Measurements from ENCODE around the gene ERP44. TPM values are rescaled to one million over a fixed set of nuclear protein-coding genes. Genes with fewer than 3 reads are reported as not detected.

ERP44 gene
- total RNA-seq, 1 experiment from 2014 or later: 9.4 TPM

DNA sequence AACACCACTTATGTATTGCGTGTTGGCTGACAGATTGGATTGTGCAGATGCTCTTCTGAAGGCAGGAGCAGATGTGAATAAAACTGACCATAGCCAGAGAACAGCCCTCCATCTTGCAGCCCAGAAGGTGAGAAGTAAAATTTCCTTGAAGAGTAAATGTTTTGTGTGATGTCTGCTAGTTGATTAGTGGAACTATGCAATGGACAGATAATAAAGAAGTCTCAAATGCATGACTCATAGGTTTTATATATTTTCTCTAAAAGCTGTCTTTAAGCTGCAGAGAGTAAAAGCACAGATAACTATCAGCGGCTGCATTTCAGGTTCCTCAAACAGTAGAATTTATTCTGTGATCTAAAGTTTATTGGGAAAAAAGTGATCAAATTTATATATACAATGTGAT is 27.6 kb upstream of the ERP44 start (continued):
- TF ChIP-seq, protein P1, sequence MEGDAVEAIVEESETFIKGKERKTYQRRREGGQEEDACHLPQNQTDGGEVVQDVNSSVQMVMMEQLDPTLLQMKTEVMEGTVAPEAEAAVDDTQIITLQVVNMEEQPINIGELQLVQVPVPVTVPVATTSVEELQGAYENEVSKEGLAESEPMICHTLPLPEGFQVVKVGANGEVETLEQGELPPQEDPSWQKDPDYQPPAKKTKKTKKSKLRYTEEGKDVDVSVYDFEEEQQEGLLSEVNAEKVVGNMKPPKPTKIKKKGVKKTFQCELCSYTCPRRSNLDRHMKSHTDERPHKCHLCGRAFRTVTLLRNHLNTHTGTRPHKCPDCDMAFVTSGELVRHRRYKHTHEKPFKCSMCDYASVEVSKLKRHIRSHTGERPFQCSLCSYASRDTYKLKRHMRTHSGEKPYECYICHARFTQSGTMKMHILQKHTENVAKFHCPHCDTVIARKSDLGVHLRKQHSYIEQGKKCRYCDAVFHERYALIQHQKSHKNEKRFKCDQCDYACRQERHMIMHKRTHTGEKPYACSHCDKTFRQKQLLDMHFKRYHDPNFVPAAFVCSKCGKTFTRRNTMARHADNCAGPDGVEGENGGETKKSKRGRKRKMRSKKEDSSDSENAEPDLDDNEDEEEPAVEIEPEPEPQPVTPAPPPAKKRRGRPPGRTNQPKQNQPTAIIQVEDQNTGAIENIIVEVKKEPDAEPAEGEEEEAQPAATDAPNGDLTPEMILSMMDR (IDR thresholded peaks at IDR 0.05 in 2 of 3, conservative IDR thresholded peaks at IDR 0.05 in 1 of 3; ENCODE audit: borderline replicate concordance in 1 of 3, insufficient read depth in 1 of 3, low read depth in 2 of 3, low read length in 2 of 3): no peak
- TF ChIP-seq SRF (IDR thresholded peaks at IDR 0.05; ENCODE audit: low read depth): no peak
- no peak for TF ChIP-seq SP1 (IDR thresholded peaks at IDR 0.05; ENCODE audit: low read depth)
- TF ChIP-seq SIN3A (IDR thresholded peaks at IDR 0.05; ENCODE audit: low read depth): no peak
- TF ChIP-seq YY1 (IDR thresholded peaks at IDR 0.05; ENCODE audit: extremely low read depth, insufficient replicate concordance, low read depth, low read length): no peak
- TF ChIP-seq CBX3 (IDR thresholded peaks at IDR 0.05; ENCODE audit: low read depth): no peak
- no peak for TF ChIP-seq ZNF274 (IDR thresholded peaks at IDR 0.05; ENCODE audit: low read depth, low read length)
- no peak for TF ChIP-seq EGR1 (IDR thresholded peaks at IDR 0.05; ENCODE audit: low read depth)
- TF ChIP-seq, protein P2, sequence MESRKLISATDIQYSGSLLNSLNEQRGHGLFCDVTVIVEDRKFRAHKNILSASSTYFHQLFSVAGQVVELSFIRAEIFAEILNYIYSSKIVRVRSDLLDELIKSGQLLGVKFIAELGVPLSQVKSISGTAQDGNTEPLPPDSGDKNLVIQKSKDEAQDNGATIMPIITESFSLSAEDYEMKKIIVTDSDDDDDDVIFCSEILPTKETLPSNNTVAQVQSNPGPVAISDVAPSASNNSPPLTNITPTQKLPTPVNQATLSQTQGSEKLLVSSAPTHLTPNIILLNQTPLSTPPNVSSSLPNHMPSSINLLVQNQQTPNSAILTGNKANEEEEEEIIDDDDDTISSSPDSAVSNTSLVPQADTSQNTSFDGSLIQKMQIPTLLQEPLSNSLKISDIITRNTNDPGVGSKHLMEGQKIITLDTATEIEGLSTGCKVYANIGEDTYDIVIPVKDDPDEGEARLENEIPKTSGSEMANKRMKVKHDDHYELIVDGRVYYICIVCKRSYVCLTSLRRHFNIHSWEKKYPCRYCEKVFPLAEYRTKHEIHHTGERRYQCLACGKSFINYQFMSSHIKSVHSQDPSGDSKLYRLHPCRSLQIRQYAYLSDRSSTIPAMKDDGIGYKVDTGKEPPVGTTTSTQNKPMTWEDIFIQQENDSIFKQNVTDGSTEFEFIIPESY (IDR thresholded peaks at IDR 0.05; ENCODE audit: extremely low read depth, insufficient replicate concordance, low read length): no peak
- TF ChIP-seq POLR2A (IDR thresholded peaks at IDR 0.05; ENCODE audit: borderline replicate concordance, extremely low read depth, insufficient read depth, insufficient read length): no peak
- TF ChIP-seq TCF7L2 (IDR thresholded peaks at IDR 0.05; ENCODE audit: borderline replicate concordance, extremely low read depth, insufficient read depth, insufficient read length): no peak

DNA sequence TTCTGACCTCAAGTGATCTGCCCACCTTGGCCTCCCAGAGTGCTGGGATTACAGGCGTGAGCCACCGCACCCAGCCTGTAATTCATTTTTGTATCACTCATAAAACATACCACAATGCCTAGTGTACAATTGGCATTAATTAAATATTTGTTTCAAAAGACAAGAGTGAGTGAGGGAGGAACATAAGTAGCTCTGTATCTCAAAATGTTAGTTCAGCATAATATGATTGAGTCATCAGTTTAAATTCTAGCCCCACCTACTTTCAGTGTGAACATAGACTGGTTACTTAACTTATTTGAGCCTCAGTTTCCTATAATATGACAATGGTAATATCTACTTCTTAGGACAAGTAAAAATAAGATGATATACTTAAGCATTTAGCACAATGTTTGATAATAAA is 27.1 kb upstream of the ERP44 start:
- Histone ChIP-seq H3K27me3 (ENCODE audit: insufficient read depth, low read length) (no peaks in the 10 kb centered on the region), H3K4me2 (ENCODE audit: low read length) (no peak overlapping the region), H2AFZ (ENCODE audit: low read depth, low read length, poor library complexity, severe bottlenecking) (no peak overlapping the region), H3K9me3 (ENCODE audit: control insufficient read depth in 1 of 2, insufficient read depth in 1 of 2, low read depth in 1 of 2, low read length in 2 of 2) (0 out of 4 replicates have a peak, but pooled peaks cover 0 to 2% of the 10 kb centered on the region in 2 experiments), H3K79me2 (ENCODE audit: insufficient read depth, low read length) (peaks cover 11% of the 10 kb centered on the region; the same call in 1 of the 2 replicates), H3K9ac (ENCODE audit: low read length) (no peak overlapping the region), H3K27ac (ENCODE audit: low read depth, low read length) (no peak overlapping the region), H3K9me2 (ENCODE audit: insufficient read depth) (no peaks in the 10 kb centered on the region), H3K36me3 (ENCODE audit: control insufficient read depth in 1 of 2, insufficient read depth in 2 of 2, low read length in 2 of 2) (0 out of 4 replicates have a peak, but pooled peaks cover 0 to 4% of the 10 kb centered on the region in 2 experiments), H4K20me1 (ENCODE audit: insufficient read depth) (no peaks in the 10 kb centered on the region), H3K4me3 (replicated peaks in 1 of 2; ENCODE audit: low read depth in 1 of 2, low read length in 2 of 2) (no peak overlapping the region), H3K4me1 (ENCODE audit: control insufficient read depth in 1 of 2, insufficient read depth in 2 of 2, low read length in 2 of 2) (no peaks in the 10 kb centered on the region)
- POLR2A ChIA-PET: no interaction called here
- intact Hi-C loops (cut with micrococcal nuclease): no loop called here
- ATAC-seq (no peak), DNase-seq (ENCODE audit: low read depth, low spot score) (no peak)
- CTCF ChIA-PET: no interaction called here
- RAD21 ChIA-PET (ENCODE audit: low non-redundant PET in 1 of 2, low total read pairs in 2 of 2, uncharacterized antibody in 2 of 2, unreplicated experiment in 2 of 2): no interaction called here
- BruUV-seq (replicated peaks): no TSS peak
- TF ChIP-seq, protein P2 (IDR thresholded peaks at IDR 0.05; ENCODE audit: extremely low read depth, insufficient replicate concordance, low read length): no peak
- TF ChIP-seq EGR1 (IDR thresholded peaks at IDR 0.05; ENCODE audit: low read depth) (no peak), TCF7L2 (IDR thresholded peaks at IDR 0.05; ENCODE audit: borderline replicate concordance, extremely low read depth, insufficient read depth, insufficient read length) (no peak), YY1 (IDR thresholded peaks at IDR 0.05; ENCODE audit: extremely low read depth, insufficient replicate concordance, low read depth, low read length) (no peak), EZH2phosphoT487 (IDR thresholded peaks at IDR 0.05; ENCODE audit: borderline replicate concordance) (no peak), CBX3 (IDR thresholded peaks at IDR 0.05; ENCODE audit: low read depth) (no peak), ZFX (IDR thresholded peaks at IDR 0.05) (no peak), POLR2AphosphoS5 (IDR thresholded peaks at IDR 0.05; ENCODE audit: low read depth, low read length) (no peak), EZH2 (IDR thresholded peaks at IDR 0.05) (no peak), SRF (IDR thresholded peaks at IDR 0.05; ENCODE audit: low read depth) (no peak)
- TF ChIP-seq, protein P1 (IDR thresholded peaks at IDR 0.05 in 2 of 3, conservative IDR thresholded peaks at IDR 0.05 in 1 of 3; ENCODE audit: borderline replicate concordance in 1 of 3, insufficient read depth in 1 of 3, low read depth in 2 of 3, low read length in 2 of 3): no peak

Measured in HCT116 (cell line).